GM21367 (cell line): Measurements from ENCODE around the gene SERTAD2.

ENCODE experiments used
- ATAC-seq: cut with Tn5 transposase; IDR thresholded peaks from one replicate; pipeline ENCODE4 v1.9.1; 2021; ENCODE audit not compliant: unreplicated experiment

Gene SERTAD2

GRCh38 chr2:64653109-64654062, at the start of gene SERTAD2:
TSS of gene SERTAD2 (minus strand) at chr2:64653913. CDS start at chr2:64636871, 17,042 bp downstream.
- ATAC-seq, result peak; percentile 58

- ATAC-seq, result no peak
Observed at GRCh38 chr2:64700133-64700809, 46.6 kb upstream of the SERTAD2 start.

GRCh38 chr2:64699712-64700111, 46.0 kb upstream of the SERTAD2 start:
- no peak for ATAC-seq

GRCh38 chr2:64698668-64699444, 45.1 kb upstream of the SERTAD2 start:
- peak; percentile 83 for ATAC-seq

- no peak for ATAC-seq
Observed at GRCh38 chr2:64698177-64698643, 44.5 kb upstream of the SERTAD2 start.

- no peak for ATAC-seq
Observed at GRCh38 chr2:64697297-64698176, 43.8 kb upstream of the SERTAD2 start.

- no peak for ATAC-seq
Observed at GRCh38 chr2:64696636-64697035, 42.9 kb upstream of the SERTAD2 start.

GRCh38 chr2:64695721-64696261, 42.1 kb upstream of the SERTAD2 start:
- no peak for ATAC-seq

GRCh38 chr2:64692401-64692800, 38.7 kb upstream of the SERTAD2 start:
- no peak for ATAC-seq

GRCh38 chr2:64688909-64689308, 35.2 kb upstream of the SERTAD2 start:
- ATAC-seq, result no peak

- ATAC-seq, result no peak
Observed at GRCh38 chr2:64686283-64686956, 32.7 kb upstream of the SERTAD2 start.

- ATAC-seq, result no peak
Observed at GRCh38 chr2:64685430-64685829, 31.7 kb upstream of the SERTAD2 start.

- no peak for ATAC-seq
Observed at GRCh38 chr2:64683771-64684510, 30.2 kb upstream of the SERTAD2 start.

- no peak for ATAC-seq
Observed at GRCh38 chr2:64681479-64681967, 27.8 kb upstream of the SERTAD2 start.

GRCh38 chr2:64679673-64680425, 26.1 kb upstream of the SERTAD2 start:
- ATAC-seq, result no peak

- no peak for ATAC-seq
Observed at GRCh38 chr2:64678771-64679590, 25.3 kb upstream of the SERTAD2 start.

GRCh38 chr2:64677530-64677929, 23.8 kb upstream of the SERTAD2 start:
- ATAC-seq, result no peak
